NCI-H1105 (cell line): ENCODE results near the gene FARS2.

Experiments
- DNase-seq: peaks from one replicate; lab custom pipeline; 2025; lab: John Stamatoyannopoulos, UW

FARS2 gene

DNA sequence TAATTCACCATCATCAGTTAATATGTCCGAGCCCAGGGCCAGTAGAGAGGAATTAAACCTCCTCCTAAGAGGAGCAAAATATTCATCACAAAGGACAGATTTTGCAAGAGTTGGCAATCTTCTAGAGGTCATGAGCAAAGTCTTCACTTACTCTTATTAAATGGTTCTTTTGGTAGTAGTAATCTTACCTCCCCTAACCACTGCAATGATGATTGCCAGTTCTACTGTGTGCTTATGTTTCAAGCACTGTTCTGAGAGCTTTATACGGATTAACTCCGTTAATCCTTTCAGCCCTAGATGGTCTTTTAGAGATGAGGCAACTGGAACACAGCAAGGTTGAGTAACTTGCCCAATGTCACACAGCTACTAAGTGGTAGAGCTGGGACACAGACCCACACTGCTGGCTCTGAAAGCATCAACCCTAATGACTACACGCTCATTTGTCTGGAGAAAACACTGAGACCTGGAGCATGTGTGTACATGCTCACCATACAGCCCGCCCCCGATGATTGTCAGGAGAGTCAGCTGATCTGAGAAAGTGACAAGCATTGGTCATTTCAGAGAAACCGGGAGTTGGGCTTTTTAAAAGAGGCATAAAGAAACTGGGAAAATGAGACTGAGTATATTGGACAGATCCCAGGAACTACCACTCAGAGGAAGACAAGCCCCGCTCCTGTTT, 469.4 kb downstream of the FARS2 start:
- no peak for DNase-seq

DNA sequence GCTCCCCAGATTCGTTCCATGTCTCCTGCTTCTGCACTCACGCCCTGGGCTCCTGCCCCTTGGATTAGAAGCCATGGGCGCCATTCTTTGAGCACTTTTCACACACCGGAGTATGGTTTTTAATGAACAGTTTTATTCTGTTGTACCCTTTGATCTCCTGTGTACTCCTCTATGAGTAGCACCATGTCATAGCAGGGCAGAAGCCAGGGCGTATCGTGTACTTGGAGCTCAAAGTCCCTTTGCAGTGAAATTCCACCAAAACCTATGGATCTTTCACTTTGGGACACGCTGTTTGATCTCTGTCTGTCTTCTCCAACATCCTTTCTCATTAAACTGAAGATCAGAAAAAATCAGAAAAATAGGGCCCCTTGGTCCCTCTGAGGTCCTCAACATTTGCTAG, 470.1 kb downstream of the FARS2 start:
- DNase-seq: no peak

GRCh38 chr6:5732496-5732895, 471.2 kb downstream of the FARS2 start:
- DNase-seq: no peak

DNA sequence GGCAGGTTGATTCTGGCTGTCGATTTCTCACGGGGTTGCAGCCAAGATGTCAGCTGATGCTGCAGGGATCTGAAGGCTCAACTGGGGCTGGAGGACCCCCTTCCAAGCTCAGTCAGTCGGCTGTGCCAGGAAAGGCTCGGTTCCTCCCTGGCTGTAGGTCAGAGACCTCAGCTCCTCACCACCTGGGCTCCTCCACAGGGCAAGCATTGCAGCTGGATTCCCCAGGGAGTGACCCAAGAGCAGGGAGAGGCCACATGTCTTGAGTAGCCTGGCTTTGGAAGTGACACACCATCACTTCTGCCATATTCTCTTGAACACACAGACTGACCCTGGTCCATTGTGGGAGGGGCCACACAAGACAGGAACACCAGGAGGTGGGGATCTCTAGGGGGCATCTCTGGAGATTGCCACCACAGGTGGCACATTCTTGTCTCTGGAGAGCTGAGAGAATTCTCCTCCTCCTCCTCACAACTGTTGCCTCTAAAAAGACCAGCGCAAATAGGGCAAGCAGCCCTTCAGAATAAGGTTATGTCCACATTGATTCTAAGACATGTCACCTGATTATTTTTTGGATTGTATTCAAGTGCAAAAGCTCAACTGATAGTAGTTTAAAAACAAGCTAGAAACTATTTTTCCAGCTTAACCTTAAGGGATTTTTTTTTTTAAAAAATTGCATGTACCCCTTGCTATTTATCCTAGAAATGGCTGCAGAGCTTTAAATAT, 474.9 kb downstream of the FARS2 start:
- DNase-seq: no peak

DNA sequence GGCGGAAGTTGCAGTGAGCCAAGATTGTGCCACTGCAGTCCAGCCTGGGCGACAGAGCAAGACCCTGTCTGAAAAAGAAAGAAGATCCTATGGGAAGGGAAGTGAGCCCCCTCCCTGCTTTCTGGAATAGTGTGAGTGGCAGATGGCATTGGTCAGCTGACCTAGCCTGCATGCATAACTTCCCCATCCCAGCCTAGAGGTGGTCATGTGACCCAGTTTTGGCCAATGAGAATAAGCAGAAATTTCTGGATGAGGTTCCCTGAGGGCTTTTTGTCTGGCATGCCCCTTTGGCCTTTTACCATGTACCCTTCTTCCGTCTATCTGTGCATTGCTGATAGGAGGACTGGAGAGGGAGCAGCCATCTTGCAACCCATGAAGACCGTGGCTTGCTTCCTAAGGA, 476.1 kb downstream of the FARS2 start:
- no peak for DNase-seq

DNA sequence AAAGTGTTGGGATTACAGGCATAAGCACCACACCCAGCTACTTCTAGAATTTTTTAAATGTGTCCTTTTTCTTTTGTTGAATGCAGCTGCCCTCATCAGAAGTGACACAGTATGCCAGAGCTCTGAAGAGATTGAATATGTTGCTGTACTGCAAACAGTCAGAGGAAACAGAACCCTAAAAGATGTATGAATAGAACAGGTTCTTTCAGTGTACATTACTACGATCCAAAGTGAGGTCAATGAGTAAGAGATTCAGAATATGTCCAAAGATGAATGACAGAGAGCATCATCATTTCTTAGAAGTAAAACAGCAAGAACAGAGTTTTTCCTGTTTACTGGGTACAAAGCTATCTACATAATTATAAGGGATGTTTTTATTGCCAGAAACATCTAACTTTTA, 476.9 kb downstream of the FARS2 start:
- DNase-seq: no peak

DNA sequence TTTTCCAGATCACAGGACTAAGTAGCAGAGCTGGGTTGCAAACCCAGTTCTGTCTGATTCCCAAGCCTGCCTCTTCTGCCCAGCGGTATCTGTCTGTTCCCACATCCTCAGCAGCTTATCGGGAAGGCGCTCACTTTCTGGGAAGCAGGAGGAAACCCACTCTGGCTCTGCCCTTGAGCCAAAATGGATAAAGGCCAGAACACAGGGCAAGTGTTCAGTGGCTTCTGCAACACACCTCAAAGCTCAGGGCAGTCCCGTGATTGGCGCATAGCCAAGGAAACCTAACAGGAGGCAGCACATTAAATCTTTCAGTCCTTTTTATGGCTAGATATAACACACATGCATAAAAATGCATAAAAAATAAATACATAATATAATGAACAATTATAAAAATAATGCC, 483.2 kb downstream of the FARS2 start:
- peak; percentile 29 for DNase-seq

DNA sequence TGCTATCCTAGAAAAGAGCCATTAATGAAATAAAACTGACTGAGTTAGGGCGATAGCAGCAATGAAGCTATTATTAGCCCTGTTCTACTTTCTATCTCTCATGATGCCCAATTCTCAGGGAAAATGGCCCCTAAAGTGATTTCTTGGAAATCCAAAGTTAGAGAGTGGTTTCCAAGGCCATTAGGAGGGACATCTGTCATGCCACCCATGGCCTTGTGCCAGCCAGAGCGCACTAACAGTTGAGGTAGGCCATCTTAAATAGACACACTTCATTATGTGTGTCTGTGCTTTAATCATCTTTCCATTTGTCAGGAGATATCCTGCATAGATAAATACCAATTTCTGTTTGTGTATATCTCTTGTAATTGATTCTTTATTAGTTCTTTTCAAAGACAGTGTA, 483.8 kb downstream of the FARS2 start:
- no peak for DNase-seq

- no peak for DNase-seq
Measured at GRCh38 chr6:5746053-5746758, 484.9 kb downstream of the FARS2 start.

GRCh38 chr6:5746759-5747130, 485.4 kb downstream of the FARS2 start:
- DNase-seq: no peak

- DNase-seq: no peak
Measured at GRCh38 chr6:5747379-5747778, 486.1 kb downstream of the FARS2 start.

DNA sequence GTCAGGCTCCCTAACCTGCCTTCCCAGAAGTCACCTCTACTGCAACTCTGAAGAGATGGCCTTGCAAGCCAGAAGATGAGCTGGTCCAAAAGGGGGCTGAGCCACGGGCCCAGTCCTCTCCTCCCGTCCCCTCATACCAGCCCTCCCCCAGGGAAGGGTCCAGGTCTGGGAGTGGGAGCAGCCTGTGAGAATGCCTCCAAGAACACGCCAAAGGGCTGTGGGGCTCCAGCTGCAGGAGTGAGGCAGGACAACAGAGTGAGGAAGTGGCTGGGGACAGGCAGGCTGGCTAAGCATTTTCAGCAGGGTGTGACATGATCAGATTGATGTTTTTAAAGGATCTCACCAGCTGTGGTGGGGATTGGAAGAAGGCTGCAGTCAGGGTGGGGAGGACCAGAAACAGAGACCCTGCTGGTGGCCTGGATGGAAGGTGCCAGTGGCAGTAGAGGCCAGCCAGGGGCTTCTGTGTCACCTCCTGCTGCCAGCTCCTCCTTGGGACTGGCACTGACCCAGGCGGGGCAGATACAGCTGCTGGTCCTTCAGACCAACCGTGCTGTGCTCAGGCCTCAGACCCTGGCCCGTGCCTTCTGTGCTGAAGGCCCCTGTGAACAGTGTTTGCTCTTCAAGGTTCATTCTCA, 487.8 kb downstream of the FARS2 start:
- DNase-seq: no peak

- DNase-seq: no peak
Measured at GRCh38 chr6:5749651-5750215, 488.4 kb downstream of the FARS2 start.

- DNase-seq: no peak
Measured at GRCh38 chr6:5751525-5752390, 490.4 kb downstream of the FARS2 start.

GRCh38 chr6:5752391-5752680, 491.0 kb downstream of the FARS2 start:
- DNase-seq: no peak

DNA sequence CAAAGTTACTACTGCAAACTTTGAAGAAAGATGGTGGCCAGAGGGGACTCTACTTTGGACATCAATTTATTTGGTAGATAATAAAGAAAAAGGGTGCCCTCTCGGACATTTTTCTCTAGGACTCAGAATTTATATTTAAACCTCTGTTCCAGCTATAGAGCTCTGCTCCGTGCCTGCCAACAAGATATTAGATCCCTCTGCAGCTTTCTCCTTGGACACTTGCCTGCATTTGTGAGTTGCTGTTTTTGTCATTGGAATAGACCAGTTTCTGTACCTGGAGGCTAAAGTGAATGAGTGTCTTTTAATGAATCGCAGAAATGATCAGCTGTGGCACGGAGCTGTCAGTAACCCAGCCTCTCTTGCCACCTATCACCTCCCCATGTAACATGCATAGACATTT, 491.9 kb downstream of the FARS2 start:
- DNase-seq: no peak

DNA sequence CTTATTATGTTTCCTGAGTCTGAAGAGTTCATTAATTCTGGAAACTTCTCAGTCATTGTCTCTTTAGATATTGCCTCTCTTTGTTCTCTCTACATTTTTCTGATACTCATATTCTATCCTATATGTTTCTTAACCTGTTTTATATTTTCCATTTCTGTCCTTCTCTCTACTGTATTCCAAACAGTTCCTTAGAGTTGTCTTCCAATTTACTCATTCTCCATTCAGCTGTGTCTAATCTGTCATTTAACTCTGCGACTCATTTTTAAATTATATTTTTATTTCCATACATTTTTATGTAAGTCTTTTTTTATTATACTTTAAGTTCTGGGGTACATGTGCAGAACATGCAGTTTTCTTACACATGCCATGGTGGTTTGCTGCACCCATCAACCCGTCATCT, 493.6 kb downstream of the FARS2 start:
- no peak for DNase-seq

DNA sequence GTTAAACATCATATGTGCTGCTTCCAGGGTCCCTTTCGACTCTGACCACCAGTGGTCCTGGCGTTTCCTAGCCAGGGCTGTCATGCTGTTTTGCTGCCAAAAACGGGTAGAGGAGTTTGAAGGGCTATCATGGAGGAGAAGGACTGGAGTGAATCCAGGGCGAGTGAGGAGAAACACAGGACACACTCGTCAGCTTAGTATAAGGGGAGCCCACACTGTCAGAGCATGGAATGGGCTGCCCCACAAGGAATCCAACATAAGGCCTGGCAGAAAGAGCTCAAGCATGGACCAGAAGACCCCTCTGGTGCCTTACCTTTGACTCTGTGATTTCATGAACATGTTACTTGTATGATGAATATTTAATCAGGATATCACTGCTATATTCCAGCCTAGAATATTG, 498.3 kb downstream of the FARS2 start:
- no peak for DNase-seq

DNA sequence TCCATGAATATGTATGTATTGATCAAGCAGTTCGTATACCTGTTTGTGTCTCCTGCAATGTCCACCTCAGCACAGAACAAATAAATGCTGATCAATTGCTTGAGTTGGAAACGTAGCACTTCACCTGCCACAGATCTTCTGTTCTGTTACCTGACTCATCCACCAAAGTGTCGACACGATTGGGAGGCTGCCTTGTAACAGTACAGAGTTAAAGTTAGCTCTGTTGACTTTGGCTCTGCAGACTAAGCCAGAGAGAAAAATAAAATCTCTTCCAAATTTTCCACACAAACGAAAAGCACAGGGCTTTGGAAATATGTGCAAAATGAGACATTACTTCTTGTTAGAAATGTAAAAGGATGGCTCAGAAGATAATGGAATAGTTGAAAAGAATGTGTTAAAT, 500.1 kb downstream of the FARS2 start:
- DNase-seq: no peak

GRCh38 chr6:5762561-5762968, 501.3 kb downstream of the FARS2 start:
- DNase-seq: no peak

GRCh38 chr6:5763407-5763806, 502.1 kb downstream of the FARS2 start:
- no peak for DNase-seq

- no peak for DNase-seq
Measured at GRCh38 chr6:5763871-5764270, 502.6 kb downstream of the FARS2 start.
